Ovary (tissue), 3 donors: Measurements from ENCODE around the gene DENND1A.
"Not testable (repeated sequence)": the region's sequence is repeated elsewhere in the genome, so short reads cannot be mapped to it uniquely, and the experiment has no call there.

Experiments used
- EP300 ChIP-seq: sonication (generic); formaldehyde crosslinking; IDR thresholded peaks from one replicate; pipeline ENCODE4 v1.6.1; 2017; ENCODE audit warnings: antibody characterized with exemption
- POLR2A ChIP-seq: fragments of 450-650 bp; IDR thresholded peaks from one replicate; pipeline ENCODE4 v1.6.1; 2017; ENCODE audit warnings: antibody characterized with exemption, mild to moderate bottlenecking, moderate library complexity
- TF ChIP-seq, protein P1 (sequence below), 3 donors: fragments of 450-650 bp in 2 of 3; fragments of 200-600 bp in 1 of 3; IDR thresholded peaks; one replicate each; pipeline versions ENCODE4 v1.5.1 to v1.8.0; 2016 to 2022; ENCODE audit warnings: antibody characterized with exemption in 3 of 3, mild to moderate bottlenecking in 1 of 3
- donor health status: DM: no; HTN: no; CAD: no.

DNA sequence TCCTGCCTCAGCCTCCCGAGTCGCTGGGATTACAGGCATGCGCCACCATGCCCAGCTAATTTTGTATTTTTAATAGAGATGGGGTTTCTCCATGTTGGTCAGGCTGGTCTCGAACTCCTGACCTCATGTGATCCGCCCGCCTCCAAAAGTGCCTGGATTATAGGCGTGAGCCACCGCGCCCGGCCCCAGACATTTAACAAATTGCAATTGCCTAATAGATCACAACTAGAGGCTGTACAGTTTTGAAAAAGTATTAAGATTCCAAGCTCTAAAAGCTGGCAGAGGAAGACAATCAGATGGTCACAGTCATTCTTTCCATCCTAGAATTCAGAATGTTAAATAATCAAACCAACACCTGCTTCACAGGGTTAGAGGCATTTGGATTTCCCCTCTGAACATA, 293.1 kb downstream of the DENND1A start:
- not testable (repeated sequence) for TF ChIP-seq POLR2A, EP300
- TF ChIP-seq, protein P1, sequence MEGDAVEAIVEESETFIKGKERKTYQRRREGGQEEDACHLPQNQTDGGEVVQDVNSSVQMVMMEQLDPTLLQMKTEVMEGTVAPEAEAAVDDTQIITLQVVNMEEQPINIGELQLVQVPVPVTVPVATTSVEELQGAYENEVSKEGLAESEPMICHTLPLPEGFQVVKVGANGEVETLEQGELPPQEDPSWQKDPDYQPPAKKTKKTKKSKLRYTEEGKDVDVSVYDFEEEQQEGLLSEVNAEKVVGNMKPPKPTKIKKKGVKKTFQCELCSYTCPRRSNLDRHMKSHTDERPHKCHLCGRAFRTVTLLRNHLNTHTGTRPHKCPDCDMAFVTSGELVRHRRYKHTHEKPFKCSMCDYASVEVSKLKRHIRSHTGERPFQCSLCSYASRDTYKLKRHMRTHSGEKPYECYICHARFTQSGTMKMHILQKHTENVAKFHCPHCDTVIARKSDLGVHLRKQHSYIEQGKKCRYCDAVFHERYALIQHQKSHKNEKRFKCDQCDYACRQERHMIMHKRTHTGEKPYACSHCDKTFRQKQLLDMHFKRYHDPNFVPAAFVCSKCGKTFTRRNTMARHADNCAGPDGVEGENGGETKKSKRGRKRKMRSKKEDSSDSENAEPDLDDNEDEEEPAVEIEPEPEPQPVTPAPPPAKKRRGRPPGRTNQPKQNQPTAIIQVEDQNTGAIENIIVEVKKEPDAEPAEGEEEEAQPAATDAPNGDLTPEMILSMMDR (IDR thresholded peaks at IDR 0.05): not testable (repeated sequence)
